HT-29 (cell line): ENCODE results near the gene TTLL5. TPM values are rescaled to one million over a fixed set of nuclear protein-coding genes. Genes with fewer than 3 reads are reported as not detected.

ENCODE experiments used
- DNase-seq: peaks from one replicate; pipeline ENCODE4 v3.0.0-alpha.2; 2015; ENCODE audit warnings: low spot score
- total RNA-seq: library from RNA; depleted of rRNA; stranded (reverse); fragments of >200 nt; shearing (Covaris generic); gene quantifications from 2 replicates; pipeline ENCODE4 v1.2.3, GENCODE V29; 2014

TTLL5 gene
- total RNA-seq, 1 experiment from 2014 or later, result 20.5 TPM

GRCh38 chr14:75702122-75702521 is 41.1 kb downstream of the TTLL5 start:
- DNase-seq, result no peak

- no peak for DNase-seq
These were observed 41.7 kb downstream of the TTLL5 start for GRCh38 chr14:75702616-75703261.

GRCh38 chr14:75703467-75703866 is 42.4 kb downstream of the TTLL5 start:
- DNase-seq, result no peak

GRCh38 chr14:75705014-75705413 is 44.0 kb downstream of the TTLL5 start:
- no peak for DNase-seq

GRCh38 chr14:75709207-75709812 is 48.3 kb downstream of the TTLL5 start:
- peak; percentile 79 for DNase-seq

GRCh38 chr14:75711105-75711795 is 50.2 kb downstream of the TTLL5 start:
- DNase-seq, result peak; percentile 16

- DNase-seq, result peak; percentile 69
These were observed 50.8 kb downstream of the TTLL5 start for GRCh38 chr14:75711796-75712211.

- DNase-seq, result no peak
These were observed 53.9 kb downstream of the TTLL5 start for GRCh38 chr14:75714991-75715390.

GRCh38 chr14:75715926-75716780 is 55.1 kb downstream of the TTLL5 start:
- DNase-seq, result no peak

GRCh38 chr14:75717729-75718128 is 56.7 kb downstream of the TTLL5 start:
- no peak for DNase-seq

- no peak for DNase-seq
These were observed 57.2 kb downstream of the TTLL5 start for GRCh38 chr14:75718199-75718598.

GRCh38 chr14:75720116-75720515 is 59.1 kb downstream of the TTLL5 start:
- no peak for DNase-seq

GRCh38 chr14:75720842-75721498 is 59.9 kb downstream of the TTLL5 start:
- DNase-seq, result no peak

- no peak for DNase-seq
These were observed 62.7 kb downstream of the TTLL5 start for GRCh38 chr14:75723716-75724115.

GRCh38 chr14:75724414-75725204 is 63.6 kb downstream of the TTLL5 start:
- no peak for DNase-seq

GRCh38 chr14:75725481-75725880 is 64.4 kb downstream of the TTLL5 start:
- DNase-seq, result no peak

- no peak for DNase-seq
These were observed 65.3 kb downstream of the TTLL5 start for GRCh38 chr14:75726321-75726720.

- DNase-seq, result no peak
These were observed 66.1 kb downstream of the TTLL5 start for GRCh38 chr14:75727124-75727523.

- DNase-seq, result no peak
These were observed 71.8 kb downstream of the TTLL5 start for GRCh38 chr14:75732888-75733287.

GRCh38 chr14:75734854-75735253 is 73.8 kb downstream of the TTLL5 start:
- no peak for DNase-seq
